Activated CD8-positive, alpha-beta memory T cell treated with anti-CD3 and anti-CD28 coated beads for 36 hours (primary cell): ENCODE data around the gene BEND3. TPM values are rescaled to one million over a fixed set of nuclear protein-coding genes. Genes with fewer than 3 reads are reported as not detected.
"Not testable (repeated sequence)": the region's sequence is repeated elsewhere in the genome, so short reads cannot be mapped to it uniquely, and the experiment has no call there.

Experiments
- CTCF ChIA-PET: fragments of 350-600 bp; sonication (Branson Sonifier 250); formaldehyde crosslinking; loops from one replicate; lab custom pipeline; 2021; ENCODE audit warnings: antibody characterized with exemption; lab: Charles Lee
- POLR2A ChIA-PET: fragments of 350-600 bp; sonication (Branson Sonifier 250); formaldehyde crosslinking; loops from one replicate; lab custom pipeline; 2021; ENCODE audit warnings: antibody characterized with exemption; lab: Charles Lee
- total RNA-seq, 2 experiments: library from RNA; stranded (reverse); gene quantifications; one replicate each; pipeline ENCODE4 v1.2.3, GENCODE V29; 2021

BEND3 gene
- total RNA-seq, 2 experiments from 2014 or later = 8.7 to 9.0 TPM

DNA sequence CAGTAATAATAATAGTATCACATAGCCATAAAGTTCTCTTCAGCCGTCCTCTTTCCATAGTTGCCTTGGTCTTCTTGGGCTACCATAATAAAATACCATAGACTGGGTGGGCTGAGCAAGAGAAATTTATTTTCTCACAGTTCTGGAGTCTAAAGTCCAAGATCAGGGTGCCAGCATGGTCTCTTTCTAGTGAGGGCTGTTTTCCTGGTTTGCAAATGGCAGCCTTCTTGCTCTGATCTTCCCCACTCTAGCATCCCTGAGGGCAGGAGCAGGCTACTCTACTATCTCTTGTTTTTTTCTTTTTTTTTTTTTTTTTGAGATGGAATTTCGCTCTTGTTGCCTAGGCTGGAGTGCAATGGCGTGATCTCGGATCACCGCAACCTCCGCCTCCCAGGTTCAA is 8.2 kb upstream of the BEND3 start:
- POLR2A ChIA-PET = no interaction called here
- CTCF ChIA-PET = interaction anchor here (0.7 kb wide), 1 partner anchor 338 kb away, joined by 3 read pairs; no protein-coding TSS in a partner anchor

DNA sequence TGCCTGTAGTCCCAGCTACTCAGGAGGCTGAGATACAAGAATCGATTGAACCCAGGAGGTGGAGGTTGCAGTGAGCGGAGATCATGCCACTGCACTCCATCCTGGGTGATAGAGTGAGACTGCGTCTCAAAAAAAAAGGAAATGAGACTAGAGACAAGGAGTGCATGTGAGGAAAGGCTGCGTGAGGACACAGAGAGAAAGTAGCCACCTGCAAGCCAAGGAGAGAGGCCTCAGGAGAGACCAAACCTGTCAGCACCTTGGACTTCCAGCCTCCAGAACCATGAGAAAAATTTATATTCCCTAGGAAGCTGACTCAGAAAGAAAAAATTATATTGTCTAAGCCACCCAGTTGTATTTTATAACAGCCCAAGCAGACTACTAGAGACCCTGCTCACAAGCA is 7.4 kb upstream of the BEND3 start:
- CTCF ChIA-PET = no interaction called here
- POLR2A ChIA-PET = no interaction called here

DNA sequence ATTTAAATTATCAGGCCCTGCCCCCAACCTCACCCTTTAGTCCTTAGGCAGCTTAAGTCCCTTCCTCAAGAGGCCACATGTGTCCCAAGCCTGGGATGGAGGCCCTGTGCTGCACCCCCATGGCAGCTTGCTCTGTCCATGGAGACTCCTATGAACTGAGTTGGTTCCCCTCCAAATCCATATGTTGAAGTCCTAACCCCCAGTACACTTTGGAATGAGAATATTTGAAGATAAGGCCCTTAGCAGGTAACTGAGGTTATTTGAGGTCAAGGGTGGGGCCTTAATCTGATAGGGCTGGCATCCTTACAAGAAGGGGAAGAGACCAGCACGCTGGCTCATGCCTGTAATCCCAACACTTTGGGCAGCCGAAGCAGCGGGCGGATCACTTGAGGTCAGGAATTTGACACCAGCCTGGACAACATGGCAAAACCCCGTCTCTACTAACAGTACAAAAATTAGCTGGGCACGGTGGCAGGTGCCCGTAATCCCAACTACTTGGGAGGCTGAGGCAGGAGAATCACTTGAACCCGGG is 6.7 kb upstream of the BEND3 start:
- POLR2A ChIA-PET = no interaction called here
- CTCF ChIA-PET = no interaction called here

DNA sequence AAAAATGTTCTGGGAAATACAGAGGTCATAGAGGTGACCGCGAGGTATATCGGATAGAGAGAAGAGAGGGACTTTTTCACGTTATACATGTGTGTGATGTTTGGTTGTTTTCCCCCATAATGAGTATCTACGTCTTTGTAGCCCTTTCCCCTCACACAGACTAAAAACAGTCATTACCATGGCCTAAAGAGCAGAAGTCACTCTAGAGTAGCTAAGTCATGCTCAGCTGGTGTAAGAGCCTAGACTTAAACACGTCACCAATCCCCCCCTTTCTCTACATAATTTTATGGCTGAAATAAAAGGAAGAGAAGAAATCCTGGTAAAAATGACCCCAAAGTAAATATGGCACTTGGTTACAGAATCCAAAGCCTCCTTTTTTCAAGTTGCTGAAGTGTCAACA is 6.0 kb upstream of the BEND3 start:
- CTCF ChIA-PET = interaction anchor here (0.7 kb wide), 1 partner anchor 17 kb away, joined by 3 read pairs; no protein-coding TSS in a partner anchor
- POLR2A ChIA-PET = no interaction called here

DNA sequence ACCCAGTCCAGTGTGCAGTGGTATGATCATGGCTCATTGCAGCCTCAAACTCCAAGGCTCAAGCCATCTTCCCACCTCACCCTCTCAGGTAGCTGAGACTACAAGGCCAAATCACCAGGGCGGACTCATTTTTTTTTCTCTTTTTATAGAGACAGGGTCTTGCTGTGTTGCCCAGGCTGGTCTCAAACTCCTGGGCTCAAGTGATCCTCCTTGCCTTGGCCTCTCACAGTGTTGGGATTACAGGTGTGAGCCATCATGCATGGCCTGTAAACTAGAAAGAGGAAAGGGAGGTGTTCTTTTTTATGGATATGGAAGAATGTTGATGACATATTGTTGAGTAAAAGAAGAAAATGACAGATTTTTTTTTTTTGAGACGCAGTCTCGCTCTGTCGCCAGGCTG is 5.1 kb upstream of the BEND3 start:
- ChIA-PET POLR2A (no interaction called here), CTCF (interaction anchor here (0.7 kb wide), 3 partner anchors 14 to 324 kb away, joined by 3 to 4 read pairs (median 3); no protein-coding TSS in a partner anchor)

DNA sequence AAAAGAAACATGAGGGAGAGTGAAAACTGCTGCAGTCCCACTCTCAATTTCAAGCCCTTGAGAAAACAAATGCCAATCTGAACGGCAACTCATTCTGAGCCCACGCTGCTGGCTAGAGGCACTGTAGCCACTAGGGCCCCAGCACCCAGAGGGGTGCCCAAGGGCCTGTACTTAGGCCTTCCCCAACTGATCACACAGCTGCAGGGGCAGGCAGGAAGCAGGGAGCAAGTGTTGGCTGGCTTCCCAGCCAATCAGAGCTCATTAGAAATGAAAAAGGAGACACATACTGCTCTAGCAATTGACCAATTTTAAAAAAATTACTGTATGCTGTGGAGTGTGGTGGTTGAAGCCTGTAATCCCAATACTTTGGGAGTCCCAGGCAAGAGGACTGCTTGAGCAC is 3.7 kb upstream of the BEND3 start:
- POLR2A ChIA-PET = no interaction called here
- CTCF ChIA-PET = interaction anchor here (0.7 kb wide), 2 partner anchors 25 to 783 kb away, joined by 3 read pairs; no protein-coding TSS in a partner anchor

DNA sequence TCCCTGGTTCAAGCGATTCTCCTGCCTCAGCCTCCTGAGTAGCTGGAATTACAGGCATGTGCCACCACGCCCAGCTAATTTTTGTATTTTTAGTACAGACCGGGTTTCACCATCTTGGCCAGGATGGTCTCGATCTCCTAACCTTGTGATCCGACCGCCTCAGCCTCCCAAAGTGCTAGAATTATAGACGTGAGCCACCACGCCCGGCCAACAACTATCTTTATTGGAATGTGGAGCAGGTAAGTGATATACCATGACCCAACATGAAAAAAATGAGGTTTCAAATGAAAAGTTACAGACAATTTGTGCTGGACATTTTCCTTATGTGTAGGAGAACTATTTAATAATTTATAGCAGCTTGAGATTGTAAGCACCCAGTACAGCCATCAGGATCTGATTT is 3.2 kb upstream of the BEND3 start:
- CTCF ChIA-PET = interaction anchor here (0.7 kb wide), 2 partner anchors 25 to 782 kb away, joined by 3 read pairs; no protein-coding TSS in a partner anchor
- POLR2A ChIA-PET = not testable (repeated sequence)

DNA sequence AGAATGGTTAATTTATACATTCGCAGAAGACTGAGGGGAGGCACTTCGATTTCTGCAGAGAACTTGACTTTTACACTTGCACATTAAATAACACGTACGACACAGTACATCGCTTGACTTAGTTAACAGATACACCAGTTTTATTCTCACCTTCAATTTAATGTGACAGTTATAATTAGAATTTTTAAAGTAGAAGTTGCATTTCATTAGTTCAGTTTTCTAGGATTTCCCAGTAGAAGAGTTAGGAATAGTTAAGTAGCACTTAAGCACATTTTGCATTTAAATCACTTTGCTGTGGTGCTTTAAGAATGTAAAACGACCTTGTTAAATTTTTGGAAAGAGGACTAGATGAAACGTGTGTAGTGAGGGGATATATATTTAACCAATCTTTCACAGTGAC is 1.6 kb upstream of the BEND3 start:
- ChIA-PET POLR2A (no interaction called here), CTCF (no interaction called here)

DNA sequence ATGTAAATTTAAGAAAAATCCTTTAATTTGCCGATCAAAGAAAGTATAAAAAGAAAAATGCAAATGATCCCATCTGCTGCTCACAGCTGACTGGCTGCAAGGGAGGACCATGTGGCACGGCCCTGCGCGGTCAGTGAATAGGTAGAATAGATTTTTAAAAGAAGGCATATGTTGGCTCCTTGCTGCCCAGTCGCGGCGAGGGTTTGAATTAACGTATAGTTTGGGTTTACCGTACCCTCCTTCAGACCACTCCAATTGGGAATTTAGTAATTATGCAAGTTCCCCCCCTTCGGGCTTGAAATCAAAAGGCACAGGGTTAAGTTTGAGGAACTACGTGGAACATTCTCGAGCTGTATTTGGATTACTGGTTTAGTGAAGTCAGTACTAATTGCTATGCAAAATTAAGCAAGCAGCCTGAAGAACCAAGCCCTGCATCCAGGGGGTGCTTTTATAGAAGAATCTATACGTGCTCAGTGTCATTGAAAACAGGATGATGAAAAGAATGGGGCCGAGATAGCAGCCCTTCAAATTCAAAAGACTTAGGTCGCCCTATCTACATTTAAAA is 1.1 kb upstream of the BEND3 start:
- ChIA-PET CTCF (no interaction called here), POLR2A (interaction anchor here (0.6 kb wide), 2 partner anchors 387 to 542 kb away, joined by 3 read pairs; no protein-coding TSS in a partner anchor)

DNA sequence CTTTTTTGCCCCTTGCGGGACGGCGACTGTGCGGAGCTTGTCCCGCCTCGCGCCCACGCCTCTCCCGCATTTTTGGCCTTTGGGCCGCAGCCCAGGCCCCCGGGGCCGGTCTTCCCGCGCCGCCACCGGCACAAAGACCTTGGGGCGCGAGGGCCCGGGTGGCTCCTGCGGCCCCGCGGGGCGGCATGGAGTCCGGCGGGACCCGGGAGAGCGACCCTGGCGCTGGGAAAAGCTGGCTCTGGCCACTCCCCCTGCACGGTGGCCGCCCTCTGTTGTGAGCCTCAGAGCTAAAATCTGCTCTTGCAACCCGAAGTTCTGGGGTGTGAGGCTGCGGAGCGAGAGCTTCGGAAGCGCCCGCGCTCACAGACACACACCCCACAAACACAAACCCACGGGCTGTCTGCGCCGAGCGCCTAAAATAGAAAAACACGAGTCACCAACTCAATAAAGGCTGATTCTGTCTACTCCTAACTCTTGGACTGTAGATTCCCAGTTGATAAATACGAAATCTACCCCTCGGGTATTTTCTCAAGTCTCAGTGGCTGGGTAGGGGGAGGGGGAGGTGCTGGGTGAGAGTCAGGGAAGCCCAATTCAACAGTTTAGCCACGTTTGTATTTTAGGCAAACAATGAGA is 496 bp upstream of the BEND3 start:
- POLR2A ChIA-PET = interaction anchor here (0.6 kb wide), 2 partner anchors 388 to 542 kb away, joined by 3 read pairs; no protein-coding TSS in a partner anchor
- CTCF ChIA-PET = interaction anchor here (0.7 kb wide), 1 partner anchor 214 kb away, joined by 3 read pairs; no protein-coding TSS in a partner anchor

DNA sequence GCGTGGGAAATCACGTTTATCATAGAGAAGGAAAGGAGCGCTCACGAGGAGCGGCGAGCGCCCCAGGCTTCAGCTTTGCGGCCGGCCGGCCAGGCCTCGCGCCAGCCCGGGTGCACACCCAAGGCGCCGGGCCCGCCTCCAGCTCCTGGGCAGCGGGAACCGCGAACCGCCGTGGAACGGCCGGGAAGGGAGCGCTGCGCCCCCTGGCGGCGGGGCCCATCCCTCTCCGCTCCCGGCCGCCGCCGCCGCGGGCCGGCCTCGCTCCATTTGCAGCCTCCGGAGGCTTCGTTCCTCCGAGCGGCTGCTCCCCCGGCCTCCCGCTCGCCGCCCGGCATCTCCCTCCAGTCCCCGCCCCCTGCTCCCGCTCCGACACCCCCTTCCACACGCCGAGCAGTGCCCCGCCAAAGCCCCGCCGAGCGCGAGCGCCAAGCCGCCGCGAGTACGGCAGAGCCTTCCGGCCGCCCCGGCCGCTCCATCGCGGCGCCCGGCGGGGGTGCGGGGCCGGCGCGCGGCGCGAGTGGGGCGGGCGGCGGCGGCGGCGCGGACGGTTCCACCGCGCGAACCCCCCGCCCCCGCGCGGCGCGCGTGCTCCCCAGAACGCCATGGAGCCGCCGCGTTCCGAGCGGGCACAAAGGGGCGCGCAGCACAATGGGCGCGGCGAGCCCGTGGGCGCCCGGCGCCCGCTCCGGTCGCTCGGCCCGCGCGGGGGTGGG is 946 bp downstream of the BEND3 start:
- ChIA-PET CTCF (interaction anchor here (1.0 to 1.6 kb wide), 4 partner anchors 16 to 84 kb away, joined by 3 to 4 read pairs (median 4); no protein-coding TSS in a partner anchor), POLR2A (interaction anchor here (0.9 kb wide), 1 partner anchor 86 kb away, joined by 6 read pairs; the partner anchor contains the start of gene MTRES1)

DNA sequence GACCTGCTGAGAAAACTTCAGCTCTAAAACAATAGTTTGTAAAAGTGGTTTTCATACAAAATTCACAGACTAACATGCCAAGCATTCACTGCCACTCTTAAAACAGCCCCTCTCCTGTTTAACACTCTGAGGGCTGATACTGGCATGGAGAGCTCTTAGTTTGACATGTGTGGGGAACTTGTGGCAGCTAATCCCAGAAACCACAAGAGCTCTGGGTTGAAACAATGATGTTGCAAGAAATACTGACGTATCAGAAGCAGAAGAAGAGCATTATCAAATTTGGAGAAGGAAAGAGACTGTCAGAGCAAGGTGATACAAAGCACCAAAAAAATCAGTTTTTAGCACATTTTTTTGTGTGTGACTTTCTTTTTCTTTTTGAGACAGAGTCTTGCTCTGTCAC is 5.1 kb downstream of the BEND3 start:
- CTCF ChIA-PET = no interaction called here
- POLR2A ChIA-PET = no interaction called here

DNA sequence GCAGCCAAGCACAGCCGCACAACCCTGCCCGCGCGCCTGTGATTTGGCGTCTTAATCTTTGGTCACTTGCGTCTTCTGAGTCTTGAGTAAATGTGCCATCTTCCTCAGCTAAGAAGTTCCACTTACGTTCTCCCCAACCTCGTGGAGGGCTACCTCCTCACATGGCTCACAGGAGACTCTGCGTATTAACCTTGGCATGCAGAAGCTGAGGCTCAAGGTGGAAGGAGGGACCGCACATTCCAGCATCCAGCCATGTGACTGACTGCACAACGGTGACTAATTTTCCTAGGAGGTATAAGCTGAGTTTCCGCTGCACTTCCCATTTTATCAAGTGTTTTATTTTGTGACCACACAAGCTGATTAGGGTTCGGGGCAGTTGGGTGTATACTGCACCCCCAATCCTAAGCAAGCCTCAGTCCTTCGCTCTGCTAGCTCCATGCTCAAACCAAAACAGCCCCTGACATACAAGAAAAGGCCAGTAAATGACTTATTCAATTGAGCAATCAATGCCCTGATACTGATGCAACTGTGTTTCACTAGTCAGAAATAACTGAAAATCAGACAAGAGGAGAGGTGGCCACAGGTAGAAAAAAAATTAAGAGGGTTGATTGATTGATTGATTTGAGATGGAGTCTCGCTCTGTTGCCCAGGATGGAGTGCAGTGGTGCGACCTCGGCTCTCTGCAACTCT is 7.0 kb downstream of the BEND3 start:
- CTCF ChIA-PET = interaction anchor here (0.7 kb wide), 1 partner anchor 11 kb away, joined by 4 read pairs; no protein-coding TSS in a partner anchor
- POLR2A ChIA-PET = interaction anchor here (0.9 kb wide), 1 partner anchor 74 kb away, joined by 3 read pairs; no protein-coding TSS in a partner anchor

DNA sequence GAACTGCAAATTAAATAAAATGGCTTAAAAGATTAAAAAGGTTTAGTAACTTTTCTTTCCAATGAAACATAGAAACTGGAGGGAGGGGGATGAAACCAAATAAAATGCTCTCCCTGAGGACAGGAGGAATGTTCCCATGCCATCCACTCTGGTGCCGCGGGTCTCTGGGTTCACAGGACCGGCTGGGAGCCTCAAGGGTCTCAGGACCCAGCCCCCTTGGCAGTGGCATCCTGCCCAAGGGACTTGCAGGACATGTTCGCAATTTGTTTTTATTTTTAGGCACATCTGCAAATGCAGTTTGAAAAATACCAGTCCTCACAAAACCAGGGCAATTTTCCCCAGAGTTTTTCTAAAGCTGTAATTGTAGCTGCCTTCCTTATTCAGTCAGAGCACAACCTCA is 7.5 kb downstream of the BEND3 start:
- ChIA-PET POLR2A (interaction anchor here (0.9 kb wide), 1 partner anchor 74 kb away, joined by 3 read pairs; no protein-coding TSS in a partner anchor), CTCF (no interaction called here)

DNA sequence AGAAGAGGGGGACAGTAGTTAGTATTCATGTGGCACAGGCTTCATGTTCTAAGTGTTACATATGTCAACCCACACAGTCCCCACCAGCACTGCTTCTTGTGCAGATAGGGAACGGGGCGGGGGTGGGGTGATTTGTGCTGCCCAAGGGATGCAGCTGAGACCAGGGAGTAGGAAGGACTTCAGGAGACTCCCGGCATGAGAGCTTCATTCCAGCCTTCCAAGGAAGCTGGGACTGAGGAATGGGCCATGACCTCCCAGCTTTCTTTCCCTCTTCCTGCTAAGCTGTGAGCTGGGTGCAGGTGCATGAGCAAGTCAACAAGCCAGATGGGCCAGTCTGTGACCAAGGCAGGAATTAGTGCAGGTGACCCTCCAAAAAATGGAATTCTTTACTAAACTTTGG is 9.2 kb downstream of the BEND3 start:
- ChIA-PET POLR2A (no interaction called here), CTCF (no interaction called here)

DNA sequence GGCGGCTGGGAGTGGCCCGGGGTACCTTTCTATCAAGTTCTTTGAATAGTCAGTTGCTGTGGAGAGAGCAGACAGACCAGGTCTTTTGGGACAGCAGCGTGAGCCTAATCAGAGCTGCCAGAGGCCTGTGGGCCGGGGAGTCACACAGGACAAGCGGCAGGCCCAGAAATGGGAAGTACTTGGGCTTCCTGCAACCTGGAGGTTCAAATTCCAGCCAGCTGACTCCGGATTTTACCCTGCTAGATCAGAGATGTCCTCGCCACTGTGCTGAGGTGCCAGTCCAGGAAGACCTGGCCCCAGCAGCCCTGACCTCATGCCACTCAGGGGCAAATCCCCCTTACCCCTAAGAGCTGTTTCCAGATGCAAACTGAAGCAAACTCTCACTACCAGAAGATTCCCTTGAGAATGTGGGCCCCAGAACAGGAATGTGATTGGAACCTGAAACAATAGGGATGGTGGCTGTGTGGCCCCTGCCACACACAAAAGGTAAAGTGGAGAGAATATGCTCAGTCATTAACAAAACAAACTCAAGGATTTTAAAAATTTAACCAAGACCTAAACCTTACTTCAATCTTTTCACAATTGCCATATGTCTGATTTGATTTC is 9.7 kb downstream of the BEND3 start:
- ChIA-PET POLR2A (interaction anchor here (0.6 kb wide), 1 partner anchor 343 kb away, joined by 3 read pairs; no protein-coding TSS in a partner anchor), CTCF (no interaction called here)

DNA sequence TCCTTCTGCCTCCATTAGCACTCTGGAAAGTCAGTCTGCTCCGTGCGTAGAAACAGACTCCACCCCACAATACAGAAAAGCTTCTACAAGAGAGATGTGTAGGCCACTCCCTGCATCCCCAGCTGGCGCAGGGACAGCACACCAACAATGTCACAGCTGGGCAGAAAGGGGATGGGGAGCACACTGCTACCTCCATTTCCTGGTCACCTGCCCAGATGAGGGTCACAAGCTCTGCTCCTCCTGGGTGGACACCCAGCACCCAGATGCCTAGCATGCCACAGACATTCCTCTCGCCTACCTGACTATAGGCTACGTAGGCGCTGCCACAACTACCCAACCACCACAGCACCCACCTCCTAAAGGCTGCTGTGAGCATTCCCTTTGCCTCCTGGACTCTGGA is 12.2 kb downstream of the BEND3 start:
- ChIA-PET POLR2A (no interaction called here), CTCF (no interaction called here)

DNA sequence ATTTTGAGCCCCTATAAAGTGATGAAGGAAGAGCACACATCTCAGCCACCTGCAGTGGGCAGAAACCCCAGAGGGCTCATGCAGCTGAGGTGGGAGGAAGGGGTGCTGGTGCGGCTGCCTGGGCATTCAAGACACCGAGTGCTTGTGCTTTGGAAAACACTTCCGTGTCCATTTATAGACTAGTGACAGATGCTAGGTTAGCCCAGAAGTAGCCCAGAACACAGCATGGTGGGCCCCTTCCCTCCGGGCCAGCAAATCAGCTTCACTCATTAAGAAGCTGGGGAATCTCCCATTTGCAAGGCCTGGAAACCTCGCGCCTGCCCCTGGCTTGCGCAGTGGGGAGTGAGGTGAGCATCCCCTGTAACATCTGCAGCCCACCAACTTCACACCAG is 12.9 kb downstream of the BEND3 start:
- POLR2A ChIA-PET = no interaction called here
- CTCF ChIA-PET = no interaction called here
